ENCODE measurements around the gene ENTR1.

- TF ChIP-seq EZH2phosphoT487 (IDR thresholded peaks at IDR 0.05) (no peak), CTCF (IDR thresholded peaks at IDR 0.05) (no peak), EZH2 (IDR thresholded peaks at IDR 0.05) (no peak)
These were observed 49.2 kb downstream of the ENTR1 start for GRCh38 chr9:136361047-136361753.
